ENCODE data around the gene IFT25.

- TF ChIP-seq CTCF (IDR thresholded peaks at IDR 0.05 in 4 of 5, conservative IDR thresholded peaks at IDR 0.05 in 1 of 5) (no peak), POLR2A (IDR thresholded peaks at IDR 0.05) (no peak)
Measured at GRCh38 chr1:53964109-53964508, 18.6 kb upstream of the IFT25 start.
